GM21447 (cell line): ENCODE results near the gene B4GAT1.
A peak's percentile ranks its signal among the peaks of the same experiment; 100 is the strongest.
"Not testable (repeated sequence)": the region's sequence is repeated elsewhere in the genome, so short reads cannot be mapped to it uniquely, and the experiment has no call there.

Experiments used
- ATAC-seq: cut with Tn5 transposase; IDR thresholded peaks from one replicate; pipeline ENCODE4 v1.9.1; 2021; ENCODE audit not compliant: unreplicated experiment

The B4GAT1 gene

GRCh38 chr11:66347425-66348276, at the start of gene B4GAT1:
Gene B4GAT1, minus strand, starts transcription at chr11:66347629. Its CDS starts 84 bp downstream, at chr11:66347545.
- peak; percentile 38 for ATAC-seq

DNA sequence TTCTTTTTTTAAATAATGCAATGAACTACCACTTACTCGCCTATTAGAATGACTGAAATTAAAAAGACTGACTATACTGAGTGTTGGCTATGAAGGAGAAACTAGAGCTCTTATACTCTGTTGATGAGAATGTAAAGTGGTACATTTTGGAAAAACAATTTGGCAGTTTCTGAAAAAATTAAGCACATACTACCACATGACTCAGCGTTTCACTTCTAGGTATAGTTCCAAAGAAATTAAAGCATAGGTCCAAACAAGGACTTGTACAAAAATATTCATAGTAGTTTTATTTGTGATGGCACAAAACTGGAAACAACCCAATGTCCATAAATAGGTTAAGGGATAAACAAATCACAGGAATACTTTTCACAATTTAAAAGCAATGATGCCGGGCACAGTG, 46.5 kb upstream of the B4GAT1 start:
- ATAC-seq, result no peak

DNA sequence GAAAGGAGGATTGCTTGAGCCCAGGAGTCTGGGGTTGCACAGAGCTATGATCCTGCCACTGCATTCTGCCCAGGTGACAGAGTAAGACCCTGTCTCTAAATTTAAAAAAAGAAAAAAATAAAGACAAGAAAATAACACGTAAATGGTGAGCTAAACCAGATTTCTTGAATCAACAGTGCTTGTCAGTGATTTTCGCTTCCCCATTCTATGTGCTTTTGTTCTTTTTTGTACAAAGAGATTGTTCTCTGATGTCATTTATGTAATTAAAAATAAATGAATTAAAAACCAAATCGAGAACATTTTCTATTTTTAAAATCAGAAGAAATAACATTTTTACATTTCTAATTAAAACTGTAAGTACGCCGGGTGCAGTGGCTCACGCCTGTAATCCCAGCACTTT, 43.9 kb upstream of the B4GAT1 start:
- no peak for ATAC-seq

GRCh38 chr11:66388780-66389386, 41.5 kb upstream of the B4GAT1 start:
- ATAC-seq, result no peak

DNA sequence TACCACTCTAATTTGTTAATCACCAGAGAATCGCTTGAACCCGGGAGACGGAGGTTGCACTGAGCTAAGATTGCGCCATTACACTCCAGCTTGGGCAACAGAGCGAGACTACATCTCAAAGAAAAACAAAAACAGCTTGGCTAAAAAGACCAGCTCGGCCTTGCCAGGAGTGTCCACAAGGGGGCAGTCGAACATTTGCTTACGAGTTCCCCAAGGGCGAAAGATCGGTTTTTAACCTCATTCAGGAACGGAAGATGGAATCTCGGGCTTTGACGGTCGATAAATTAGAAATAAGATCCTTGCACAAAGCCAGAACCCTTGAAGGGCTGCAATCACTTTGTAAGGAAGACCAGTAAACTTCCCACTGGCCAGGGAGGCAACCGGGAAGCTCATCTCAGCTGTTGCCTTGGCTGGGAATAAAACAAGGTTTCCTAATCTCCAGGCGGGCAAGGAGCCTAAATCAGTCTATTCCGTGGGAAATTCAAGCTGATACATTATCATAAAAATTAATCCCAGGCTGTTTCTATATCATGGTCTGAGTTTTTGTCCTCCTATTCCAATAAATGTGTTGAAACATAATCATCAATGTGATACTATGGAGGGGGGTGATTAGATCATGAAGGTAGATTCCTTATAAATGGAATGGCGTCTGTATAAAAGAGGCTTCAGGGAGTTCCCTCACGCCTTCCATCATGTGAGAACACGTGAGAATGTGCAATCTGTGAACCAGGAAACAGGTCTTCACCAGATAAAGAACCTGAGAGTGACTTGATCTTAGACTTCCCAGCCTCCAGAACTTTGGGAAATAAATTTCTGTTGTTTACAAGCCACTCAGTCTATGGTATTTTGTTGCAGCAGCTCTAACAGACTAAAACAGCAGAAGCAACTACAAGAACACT, 39.0 kb upstream of the B4GAT1 start:
- no peak for ATAC-seq

GRCh38 chr11:66384316-66384715, 36.9 kb upstream of the B4GAT1 start:
- not testable (repeated sequence) for ATAC-seq

GRCh38 chr11:66380264-66380663, 32.8 kb upstream of the B4GAT1 start:
- not testable (repeated sequence) for ATAC-seq

GRCh38 chr11:66373690-66374287, 26.4 kb upstream of the B4GAT1 start:
- ATAC-seq, result not testable (repeated sequence)

DNA sequence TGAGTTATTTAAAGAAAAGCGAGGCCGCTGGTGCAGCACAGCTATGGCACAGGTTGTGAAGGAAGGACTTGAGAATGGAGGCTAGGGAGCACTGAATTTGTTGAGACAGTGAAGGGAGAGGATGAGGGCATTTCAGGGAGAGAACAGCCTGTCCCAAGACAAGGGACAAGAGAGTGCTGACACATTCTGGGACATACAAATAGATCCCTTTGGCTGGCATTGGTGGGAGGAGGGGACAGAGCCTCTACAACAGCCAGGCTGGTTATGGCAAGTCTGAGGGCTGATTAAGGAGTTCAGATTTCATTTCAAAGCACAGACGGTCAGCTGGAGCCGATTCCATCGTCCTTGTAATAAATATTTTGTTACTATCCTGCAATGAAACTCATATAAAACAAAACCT, 25.8 kb upstream of the B4GAT1 start:
- ATAC-seq, result no peak

- ATAC-seq, result peak; percentile 67
Observed at GRCh38 chr11:66371627-66372415, 24.4 kb upstream of the B4GAT1 start, which contains the start of gene SLC29A2. Gene SLC29A2, minus strand, starts transcription at chr11:66371760. Its CDS starts 169 bp downstream, at chr11:66371591.

DNA sequence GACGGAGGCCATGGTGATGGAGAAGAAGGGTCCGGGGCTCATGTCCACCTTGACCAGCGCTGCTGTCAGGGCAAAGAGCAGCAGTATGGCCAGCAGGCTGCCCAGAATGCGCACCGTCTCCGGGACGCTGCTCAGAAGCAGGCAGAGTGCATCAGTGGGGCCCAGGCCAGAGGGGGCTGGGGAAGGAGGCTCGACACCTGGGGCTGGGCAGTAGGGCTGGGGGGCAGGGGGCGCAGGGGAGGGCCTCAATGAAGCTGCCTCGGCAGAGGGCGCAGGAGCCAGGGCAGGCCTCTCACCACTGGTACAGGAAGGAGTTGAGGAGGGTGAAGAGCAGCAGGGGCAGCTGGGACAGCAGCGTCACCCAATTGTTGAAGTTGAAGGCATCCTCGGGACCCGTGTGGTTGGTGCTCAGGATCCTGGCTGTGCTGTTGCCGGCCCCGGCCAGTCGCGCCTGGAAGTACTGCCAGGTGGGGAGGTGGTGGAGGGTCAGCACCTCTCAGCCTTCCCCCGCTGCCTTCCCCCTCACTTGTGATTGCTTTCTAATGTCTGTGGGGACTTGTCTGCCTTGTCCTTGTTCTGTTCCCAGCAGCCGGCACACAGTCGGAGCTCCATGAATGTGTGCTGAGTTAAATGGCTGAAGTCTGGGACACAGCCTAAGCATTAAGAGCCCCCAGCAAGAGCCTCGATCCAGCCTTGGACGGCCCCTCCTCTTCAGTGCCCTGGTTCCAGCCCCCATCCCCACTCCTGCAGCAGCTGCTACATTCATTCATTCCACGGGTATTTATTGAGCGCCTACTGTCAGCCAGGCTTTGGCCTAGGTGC, 21.9 kb upstream of the B4GAT1 start:
- ATAC-seq, result no peak

- ATAC-seq, result no peak
Observed at GRCh38 chr11:66368484-66368883, 21.1 kb upstream of the B4GAT1 start.

DNA sequence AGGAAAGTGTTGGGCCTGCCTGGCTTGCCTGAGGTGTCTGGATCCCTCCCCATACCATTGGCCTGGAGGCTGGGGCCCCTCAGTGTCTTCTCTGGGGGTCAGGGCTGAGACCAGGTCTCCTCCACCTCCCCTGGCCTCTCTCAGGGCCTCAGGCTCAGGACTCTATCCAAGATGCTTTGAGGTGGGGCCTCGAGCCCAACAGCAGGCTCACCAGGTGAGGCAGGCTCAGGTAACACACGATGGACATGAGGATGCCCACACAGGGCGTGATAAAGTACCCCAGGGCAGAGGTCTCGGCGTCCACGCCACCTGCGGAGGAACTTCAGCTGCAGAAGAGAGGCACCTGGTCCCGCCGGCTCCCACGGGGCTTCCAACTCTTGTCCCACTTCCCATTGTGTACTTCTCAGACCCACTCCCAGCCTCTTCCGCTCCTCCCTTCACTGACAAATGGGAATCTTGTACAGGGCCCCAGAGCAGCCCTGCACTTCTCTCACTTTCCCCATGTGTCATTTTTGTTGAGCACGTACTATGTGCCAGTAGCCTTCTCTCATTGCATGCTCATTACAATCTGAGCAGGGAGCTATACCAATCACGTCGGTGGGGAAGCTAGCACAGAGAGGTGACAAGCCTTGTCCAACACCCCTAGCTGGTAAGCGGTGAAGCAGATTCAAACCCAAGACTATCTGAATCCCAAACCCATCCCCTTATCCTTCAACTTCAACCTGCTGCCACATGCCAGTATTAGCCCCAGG, 20.3 kb upstream of the B4GAT1 start:
- ATAC-seq, result no peak

- no peak for ATAC-seq
Observed at GRCh38 chr11:66366844-66367477, 19.5 kb upstream of the B4GAT1 start.

GRCh38 chr11:66365711-66366619, 18.5 kb upstream of the B4GAT1 start:
- ATAC-seq, result no peak

DNA sequence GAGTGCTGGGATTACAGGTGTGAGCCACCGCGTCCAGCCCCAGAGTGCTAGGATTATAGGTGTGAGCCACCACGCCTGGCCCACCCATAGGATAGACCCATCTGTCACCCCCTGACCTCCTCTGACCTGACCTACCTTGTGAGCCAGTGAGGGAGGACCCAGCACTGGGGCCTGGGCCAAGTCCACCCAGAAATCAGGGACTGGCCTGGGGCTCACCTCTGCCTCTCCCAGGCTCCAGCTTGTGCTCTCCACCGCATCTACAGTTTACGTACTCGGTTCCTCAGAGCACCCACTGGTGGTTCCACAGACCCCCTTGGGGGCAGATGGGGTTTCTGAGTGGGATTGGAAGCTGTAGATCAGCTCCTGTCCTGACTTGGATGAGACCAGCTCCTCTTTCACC, 17.7 kb upstream of the B4GAT1 start:
- no peak for ATAC-seq
